Neural progenitor cell (in vitro differentiated cells): ENCODE results near the gene ZFYVE9.

Experiments
- CTCF ChIP-seq: fragments of 200-600 bp; sonication (generic); IDR thresholded peaks from 2 replicates; pipeline ENCODE4 v1.5.1; 2017; ENCODE audit warnings: antibody characterized with exemption, mild to moderate bottlenecking
- EZH2phosphoT487 ChIP-seq: fragments of 200-600 bp; sonication (generic); IDR thresholded peaks from 2 replicates; pipeline ENCODE4 v1.6.1; 2017; ENCODE audit warnings: antibody characterized with exemption

DNA sequence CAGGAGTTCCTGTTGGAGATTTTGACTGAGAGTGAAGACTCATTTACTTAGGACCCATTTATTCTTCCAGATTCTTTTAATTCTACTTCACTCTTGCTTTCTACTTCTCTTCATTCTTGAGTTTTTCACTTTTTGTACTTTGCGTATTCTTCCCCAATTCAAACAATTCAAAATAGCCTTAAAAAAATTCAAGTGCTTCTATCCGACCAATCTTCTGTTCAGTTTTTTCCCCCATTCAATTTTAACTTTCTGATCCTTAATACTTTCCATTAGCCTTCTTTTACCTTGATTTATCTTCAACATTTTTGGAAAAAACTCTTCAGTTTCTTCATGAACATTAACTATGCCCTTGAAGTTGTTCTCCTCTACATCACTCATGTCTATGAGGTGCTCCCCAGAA, 21.1 kb downstream of the ZFYVE9 start:
- TF ChIP-seq CTCF (no peak), EZH2phosphoT487 (no peak)
